HG02763 (cell line): ENCODE measurements around the gene TRIB2.

Source experiments
- ATAC-seq: cut with Tn5 transposase; IDR thresholded peaks from one replicate; pipeline ENCODE4 v1.9.1; 2021; ENCODE audit warnings: mild to moderate bottlenecking, moderate library complexity; ENCODE audit not compliant: unreplicated experiment

TRIB2 gene

GRCh38 chr2:12719400-12720277, 2.9 kb downstream of the TRIB2 start:
- ATAC-seq, result no peak

- ATAC-seq, result no peak
These were observed 3.5 kb downstream of the TRIB2 start for GRCh38 chr2:12720278-12720620.

DNA sequence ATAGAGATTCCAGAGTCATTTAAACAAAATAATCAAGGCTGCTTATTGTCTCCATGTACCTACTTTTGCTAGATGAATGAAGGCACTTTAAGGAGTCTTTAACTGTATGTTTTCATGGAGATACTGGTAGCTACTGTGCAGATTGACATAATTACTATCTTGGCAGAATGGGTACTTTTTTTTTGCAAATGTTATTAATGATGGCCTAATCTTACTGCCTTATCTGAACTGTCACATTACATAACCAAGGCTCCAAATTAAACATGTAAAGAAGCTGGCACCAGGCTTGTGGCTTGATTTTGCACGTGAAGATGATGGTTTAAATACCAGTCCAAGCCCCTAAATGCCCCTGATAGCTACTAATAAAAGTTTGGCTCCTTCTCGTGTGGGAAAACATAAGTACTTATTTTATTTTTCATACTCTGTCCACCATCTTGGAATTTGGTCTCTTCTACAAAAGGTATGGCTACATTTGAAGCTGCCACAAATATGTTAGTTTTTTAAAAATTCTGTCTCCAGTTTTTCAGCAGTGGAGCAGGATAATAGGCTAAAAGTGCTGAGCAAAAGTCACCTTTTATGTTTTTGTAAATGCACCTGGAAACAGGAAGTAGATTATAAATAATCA, 4.1 kb downstream of the TRIB2 start:
- ATAC-seq, result no peak

GRCh38 chr2:12721566-12722446, 5.1 kb downstream of the TRIB2 start:
- ATAC-seq, result no peak

DNA sequence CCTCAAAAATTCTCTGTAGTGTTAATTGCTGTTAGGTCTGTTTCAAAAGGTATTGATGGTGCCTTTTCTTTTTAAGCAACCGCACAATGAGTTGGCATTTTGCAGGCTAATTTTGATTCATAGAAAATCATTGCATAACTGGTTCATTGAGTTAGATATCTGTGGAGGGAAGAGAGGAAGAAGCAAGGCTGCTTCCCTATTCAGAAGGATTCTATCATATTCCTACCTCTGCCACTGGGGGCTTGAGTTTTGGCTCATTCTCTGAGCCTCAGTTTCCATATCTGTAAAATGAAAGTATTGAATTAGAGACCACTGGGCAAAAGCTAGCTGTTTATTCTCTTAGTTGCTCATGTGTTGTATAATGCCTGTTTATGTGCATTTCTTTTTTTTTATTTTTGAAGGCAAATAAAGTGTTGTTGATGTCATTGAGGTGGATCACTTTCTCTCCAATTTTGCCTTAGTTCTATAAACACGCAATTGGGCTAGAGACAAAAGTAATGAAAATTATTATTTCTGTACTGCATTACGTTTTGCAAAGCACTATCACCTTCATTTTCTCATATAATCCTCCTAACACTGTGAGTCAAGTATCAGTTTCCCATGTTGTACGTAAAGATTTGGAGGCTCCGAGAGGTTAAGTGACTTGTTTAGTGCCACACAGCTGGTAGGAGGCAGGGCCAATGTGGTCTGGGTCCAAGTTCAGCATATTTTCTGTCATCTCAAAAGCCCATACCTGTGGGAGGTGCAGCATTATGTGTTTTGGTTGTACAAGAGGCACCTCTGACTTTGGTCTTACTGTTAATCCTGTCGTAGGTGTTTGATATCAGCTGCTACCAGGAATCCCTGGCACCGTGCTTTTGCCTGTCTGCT, 5.9 kb downstream of the TRIB2 start:
- no peak for ATAC-seq

DNA sequence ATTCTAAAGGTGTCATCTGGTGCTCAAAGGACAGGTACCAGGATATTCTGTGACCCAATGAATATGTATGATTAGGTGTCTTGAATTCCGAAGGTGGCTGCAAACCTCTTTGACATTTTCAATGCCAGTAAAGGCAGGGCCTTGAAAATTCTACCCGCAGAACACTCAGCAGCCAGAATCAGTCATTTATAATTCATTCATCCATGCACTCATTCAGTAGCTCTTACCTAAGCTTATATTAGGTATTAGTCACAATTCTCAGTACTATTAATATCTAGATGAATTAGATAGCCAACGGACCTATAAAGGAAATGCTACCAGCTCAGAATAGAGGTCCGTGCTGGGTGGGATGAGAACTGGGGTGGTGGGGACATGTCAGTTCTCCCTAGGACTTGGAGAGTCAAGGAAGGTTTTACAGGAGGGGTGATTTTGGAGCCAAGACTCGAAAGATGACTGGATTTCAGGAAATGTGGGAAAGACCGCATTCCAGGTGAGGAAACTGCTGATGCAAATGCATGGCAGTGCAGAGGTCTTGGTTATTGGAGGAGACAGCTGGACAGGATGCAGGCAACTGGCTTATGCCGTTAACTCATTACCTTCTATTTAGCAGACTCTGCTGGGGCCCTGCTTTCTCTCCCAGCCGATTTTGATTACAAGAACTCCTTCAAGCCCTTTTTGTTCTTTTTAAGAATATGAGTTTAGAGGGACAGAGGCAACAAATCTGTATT, 7.2 kb downstream of the TRIB2 start:
- no peak for ATAC-seq

DNA sequence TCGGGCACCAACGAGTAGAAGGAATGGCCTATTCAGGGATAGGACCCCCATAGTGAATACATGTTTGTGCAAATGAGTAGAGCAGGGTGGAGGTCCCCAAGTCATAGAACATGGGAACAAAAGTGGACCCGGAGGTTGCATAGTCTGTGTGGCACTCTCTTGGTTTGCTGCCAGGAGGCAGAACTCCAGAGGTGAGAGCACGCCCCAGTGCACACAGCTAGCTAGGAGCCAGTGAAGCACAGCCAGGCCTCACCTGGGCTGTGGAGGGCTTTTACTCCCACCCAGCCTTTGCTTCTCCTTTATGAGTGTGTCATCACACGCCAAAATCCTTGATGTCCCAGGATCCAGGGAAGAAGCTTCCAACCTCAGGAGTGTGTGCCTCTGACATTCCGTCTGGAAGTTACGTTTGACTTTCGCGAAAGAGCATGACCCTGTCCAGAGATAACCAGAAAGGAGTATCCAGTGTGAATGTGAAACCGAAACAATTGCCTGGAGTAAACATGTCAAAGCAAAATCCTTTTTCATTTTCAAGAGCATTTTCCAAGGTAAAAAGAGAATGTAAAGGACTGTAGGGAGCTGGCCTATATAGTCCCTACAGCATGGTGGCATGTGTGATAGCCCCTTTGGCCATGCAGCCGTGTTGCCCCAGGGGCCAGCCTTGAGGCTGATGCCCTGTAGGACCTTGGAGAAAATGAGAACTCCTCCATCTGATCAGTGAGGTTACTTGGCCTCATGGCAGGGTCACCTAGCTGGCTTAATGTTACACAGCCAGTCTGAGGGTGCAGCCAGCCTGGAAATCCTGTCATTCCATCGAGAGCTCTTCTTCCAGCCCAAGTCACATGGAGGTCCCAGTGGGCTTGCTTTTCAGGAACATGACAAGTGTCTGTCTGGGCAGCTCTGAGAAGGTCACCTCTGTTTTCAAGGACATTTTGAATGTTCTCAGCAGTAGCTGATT, 8.8 kb downstream of the TRIB2 start:
- ATAC-seq, result no peak

GRCh38 chr2:12726271-12726670, 9.5 kb downstream of the TRIB2 start:
- ATAC-seq, result no peak

- ATAC-seq, result no peak
These were observed 10.3 kb downstream of the TRIB2 start for GRCh38 chr2:12727065-12727464.

DNA sequence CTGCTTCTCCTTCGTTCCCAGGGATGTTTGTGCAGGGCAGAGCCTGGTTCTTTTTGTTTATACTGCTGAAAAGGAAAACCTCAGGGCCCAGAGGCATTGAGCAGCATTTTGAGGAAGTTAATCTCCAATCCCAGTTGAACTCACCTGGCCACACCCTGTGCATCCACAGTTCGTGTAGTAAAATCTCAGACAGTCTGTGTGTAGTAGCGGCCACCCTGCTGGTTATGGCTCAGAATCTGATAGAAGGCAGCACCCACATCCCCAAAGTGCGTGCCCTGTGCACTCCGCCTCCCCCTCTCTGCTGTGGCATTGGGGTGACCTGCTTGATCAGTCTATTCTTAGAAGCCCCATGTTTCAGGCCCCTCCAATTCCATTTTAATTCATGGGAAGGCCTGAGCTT, 10.9 kb downstream of the TRIB2 start:
- ATAC-seq, result no peak

DNA sequence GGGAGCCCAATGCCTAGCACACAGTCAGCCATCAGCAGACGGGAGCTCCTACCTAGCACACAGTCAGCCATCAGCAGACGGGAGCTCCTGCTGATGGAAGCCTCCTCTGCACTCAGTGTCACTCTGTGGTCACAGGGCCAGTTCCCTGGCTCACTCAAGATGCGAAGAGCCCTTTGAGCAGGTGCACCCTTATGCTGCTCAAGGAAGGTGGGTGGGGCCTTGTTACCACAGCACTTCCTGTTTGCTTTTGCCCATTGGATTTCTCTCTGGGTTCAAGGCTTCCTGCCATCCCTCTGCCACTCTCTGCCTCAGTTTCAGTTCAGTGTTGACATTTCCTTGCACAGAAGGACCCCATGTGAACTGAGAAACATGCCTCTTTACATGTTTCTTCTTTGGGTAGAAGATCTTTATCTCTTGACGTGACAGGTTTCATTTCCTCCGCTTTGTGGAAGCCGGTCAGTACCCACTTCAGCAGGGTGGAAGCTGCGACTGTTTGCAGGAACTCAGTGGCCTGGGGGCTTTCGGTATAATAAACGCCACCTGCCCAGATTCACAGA, 11.6 kb downstream of the TRIB2 start:
- ATAC-seq, result peak; percentile 88

DNA sequence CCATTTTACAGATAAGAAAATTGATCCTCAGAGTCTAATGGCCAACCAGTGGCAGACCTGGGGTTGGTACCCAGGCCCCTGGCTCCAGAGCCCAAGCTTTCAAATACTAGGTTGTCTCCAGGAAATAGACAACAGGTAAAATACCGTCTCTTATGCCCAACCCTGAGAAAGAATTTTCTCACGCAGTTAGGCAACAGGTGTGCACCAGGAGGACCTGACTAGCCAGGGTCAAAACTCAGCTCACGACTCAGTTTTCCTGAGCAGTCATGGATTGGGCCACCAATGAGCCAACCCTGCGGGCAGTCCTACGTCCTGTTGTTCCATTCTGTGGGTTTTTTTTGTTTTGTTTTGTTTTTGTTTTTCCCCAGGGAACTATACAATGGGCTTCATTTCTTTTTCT, 13.5 kb downstream of the TRIB2 start:
- ATAC-seq, result no peak

- no peak for ATAC-seq
These were observed 15.1 kb downstream of the TRIB2 start for GRCh38 chr2:12731701-12732280.

DNA sequence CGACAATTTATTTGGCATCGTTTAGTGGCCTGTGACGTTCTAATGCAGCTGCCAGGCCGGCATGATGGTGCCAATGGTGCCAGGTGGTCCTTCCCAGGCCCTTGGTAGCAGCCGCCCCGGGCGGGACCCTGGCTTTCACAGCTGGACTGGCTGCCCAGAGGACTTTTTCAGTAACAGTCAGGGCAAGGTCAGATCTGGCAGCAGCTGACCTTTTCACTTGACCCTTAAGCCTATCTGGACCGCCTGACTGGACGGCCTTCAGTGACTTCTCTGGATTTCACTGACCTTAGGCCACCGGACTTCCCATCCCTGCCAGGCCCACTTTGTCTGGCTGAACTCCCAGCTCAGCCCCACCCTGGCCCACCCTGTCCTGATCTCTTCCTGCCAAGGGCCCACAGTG, 15.9 kb downstream of the TRIB2 start:
- no peak for ATAC-seq

GRCh38 chr2:12733846-12734245, 17.1 kb downstream of the TRIB2 start:
- no peak for ATAC-seq

- ATAC-seq, result no peak
These were observed 18.3 kb downstream of the TRIB2 start for GRCh38 chr2:12734914-12735654.

DNA sequence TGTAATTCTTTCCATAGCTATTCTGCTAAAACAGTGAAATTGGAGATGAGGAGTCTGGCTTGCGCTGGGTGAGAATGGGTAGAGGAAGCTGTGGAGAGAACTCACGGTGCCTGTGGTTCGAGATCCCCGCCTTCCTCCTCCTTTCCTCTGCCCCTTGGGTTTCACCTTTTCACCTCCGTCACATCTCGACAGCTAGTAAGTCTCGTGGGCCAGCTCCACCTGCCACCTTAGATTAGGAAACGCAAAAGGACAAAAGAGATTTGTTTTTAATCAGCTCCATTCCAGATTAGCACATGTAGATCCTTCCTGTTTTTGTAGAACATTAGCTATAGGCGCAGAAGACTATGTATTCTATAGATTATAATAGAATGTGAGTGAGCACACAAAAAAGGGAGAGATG, 20.6 kb downstream of the TRIB2 start:
- no peak for ATAC-seq
